Neural cell (in vitro differentiated cells): ENCODE results near the gene FGFR1OP2. TPM values are rescaled to one million over a fixed set of nuclear protein-coding genes. Genes with fewer than 3 reads are reported as not detected.

Experiments
- H2AFZ ChIP-seq: fragments of 200-600, 300-800 bp; sonication (generic), shearing (Covaris generic); 2 replicates; pipeline ENCODE4 v1.6.0; 2014; ENCODE audit warnings: low read depth, mild to moderate bottlenecking, antibody characterized with exemption, low read length, moderate library complexity
- H3F3A ChIP-seq: fragments of 200-600 bp; shearing (Covaris generic); 2 replicates; pipeline ENCODE4 v1.6.1; 2016; ENCODE audit warnings: mild to moderate bottlenecking, moderate library complexity, mixed read lengths, antibody characterized with exemption, low read length; ENCODE audit not compliant: insufficient read depth, poor library complexity, severe bottlenecking
- H3K27ac ChIP-seq: fragments of 200-600, 300-800 bp; sonication (generic), shearing (Covaris generic); 2 replicates; pipeline ENCODE4 v1.5.1; 2014; ENCODE audit warnings: mild to moderate bottlenecking, low read length, moderate library complexity
- H3K27me3 ChIP-seq: fragments of 300-800, 200-600 bp; sonication (generic), shearing (Covaris generic); 2 replicates; pipeline ENCODE4 v1.6.0; 2014; ENCODE audit warnings: mild to moderate bottlenecking, low read depth, low read length, moderate library complexity; ENCODE audit not compliant: insufficient read depth
- H3K36me3 ChIP-seq: fragments of 300-800, 200-600 bp; sonication (generic), shearing (Covaris generic); 2 replicates; pipeline ENCODE4 v1.5.1; 2014; ENCODE audit warnings: mild to moderate bottlenecking, antibody characterized with exemption, low read length, moderate library complexity; ENCODE audit not compliant: insufficient read depth
- H3K4me2 ChIP-seq: fragments of 300-800, 200-600 bp; sonication (generic), shearing (Covaris generic); 2 replicates; pipeline ENCODE4 v1.6.0; 2014; ENCODE audit warnings: mild to moderate bottlenecking, low read length
- H3K4me3 ChIP-seq: fragments of 300-800, 200-600 bp; sonication (generic), shearing (Covaris generic); 2 replicates; pipeline ENCODE4 v1.5.1; 2014; ENCODE audit warnings: mild to moderate bottlenecking, low read length, moderate library complexity
- H3K79me2 ChIP-seq: fragments of 200-600 bp; shearing (Covaris generic); replicated peaks from 2 replicates; pipeline ENCODE4 v1.6.0; 2014; ENCODE audit warnings: mild to moderate bottlenecking, low read length, moderate library complexity; ENCODE audit not compliant: insufficient read depth
- H3K9ac ChIP-seq: fragments of 300-800, 200-600 bp; sonication (generic), shearing (Covaris generic); 2 replicates; pipeline ENCODE4 v1.6.1; 2016; ENCODE audit warnings: mild to moderate bottlenecking, low read length, mixed read lengths
- H3K9me2 ChIP-seq: fragments of 200-600 bp; shearing (Covaris generic); 2 replicates; pipeline ENCODE4 v1.6.1; 2016; ENCODE audit warnings: mild to moderate bottlenecking, low read length, mixed read lengths; ENCODE audit not compliant: insufficient read depth
- H3K9me3 ChIP-seq: fragments of 200-600, 300-800 bp; sonication (generic), shearing (Covaris generic); 2 replicates; pipeline ENCODE4 v1.6.1; 2016; ENCODE audit warnings: mild to moderate bottlenecking, mixed run types, low read length, moderate library complexity, mixed read lengths
- H4K20me1 ChIP-seq: fragments of 200-600 bp; shearing (Covaris generic); 2 replicates; pipeline ENCODE4 v1.6.1; 2016; ENCODE audit warnings: mild to moderate bottlenecking, mixed run types; ENCODE audit not compliant: insufficient read depth
- CTCF ChIP-seq: fragments of 450-650 bp; IDR thresholded peaks from 2 replicates; pipeline ENCODE4 v1.5.1; 2014; ENCODE audit warnings: antibody characterized with exemption, mild to moderate bottlenecking, moderate library complexity; ENCODE audit not compliant: poor library complexity, severe bottlenecking
- EP300 ChIP-seq: fragments of 450-650 bp; conservative IDR thresholded peaks from 2 replicates; pipeline ENCODE4 v1.6.1; 2014; ENCODE audit warnings: antibody characterized with exemption, mild to moderate bottlenecking, moderate library complexity; ENCODE audit not compliant: poor library complexity, severe bottlenecking
- EZH2 ChIP-seq: fragments of 200-600, 300-800 bp; shearing (Covaris generic), sonication (generic); IDR thresholded peaks from 2 replicates; pipeline ENCODE4 v1.6.1; 2014; ENCODE audit warnings: antibody characterized with exemption, low read length, borderline replicate concordance, mild to moderate bottlenecking; ENCODE audit not compliant: insufficient read depth, poor library complexity, severe bottlenecking
- MXI1 ChIP-seq: fragments of 450-650 bp; conservative IDR thresholded peaks from 2 replicates; pipeline ENCODE4 v1.6.1; 2014; ENCODE audit warnings: antibody characterized with exemption, mild to moderate bottlenecking; ENCODE audit not compliant: poor library complexity, severe bottlenecking
- POLR2AphosphoS5 ChIP-seq: IDR thresholded peaks from 2 replicates; pipeline ENCODE4 v1.6.1; 2012
- RAD21 ChIP-seq: fragments of 450-650 bp; conservative IDR thresholded peaks from 2 replicates; pipeline ENCODE4 v1.6.1; 2014; ENCODE audit warnings: antibody characterized with exemption, mild to moderate bottlenecking, moderate library complexity
- REST ChIP-seq: IDR thresholded peaks from 2 replicates; pipeline ENCODE4 v1.6.1; 2012; ENCODE audit warnings: borderline replicate concordance
- SMC3 ChIP-seq: fragments of 450-650 bp; conservative IDR thresholded peaks from 2 replicates; pipeline ENCODE4 v1.6.1; 2014; ENCODE audit warnings: antibody characterized with exemption, mild to moderate bottlenecking, moderate library complexity; ENCODE audit not compliant: poor library complexity
- TAF1 ChIP-seq: IDR thresholded peaks from 2 replicates; pipeline ENCODE4 v1.6.1; 2012; ENCODE audit warnings: low read depth
- polyA plus RNA-seq: library from polyadenylated mRNA; depleted of rRNA; stranded (reverse); fragments of >200 nt; gene quantifications from 2 replicates; pipeline ENCODE4 v1.2.3, GENCODE V29; 2014

The FGFR1OP2 gene
- polyA plus RNA-seq, 1 donor from 2014 or later: 79.4 TPM

- no peak overlapping the region for H3K4me2 ChIP-seq
- TF ChIP-seq REST: no peak
- no peak for TF ChIP-seq SMC3
- H3K9me3 ChIP-seq: no peaks in the 10 kb centered on the region
- no peak overlapping the region for H3K9ac ChIP-seq
- H3F3A ChIP-seq: no peaks in the 10 kb centered on the region
- no peak overlapping the region for H2AFZ ChIP-seq
- H3K36me3 ChIP-seq: peaks cover 8% of the 10 kb centered on the region
- no peaks in the 10 kb centered on the region for H4K20me1 ChIP-seq
- H3K79me2 ChIP-seq: no peaks in the 10 kb centered on the region
- H3K27me3 ChIP-seq: no peaks in the 10 kb centered on the region
- no peak overlapping the region for H3K27ac ChIP-seq
- no peaks in the 10 kb centered on the region for H3K9me2 ChIP-seq
- no peak overlapping the region for H3K4me3 ChIP-seq
Observed at GRCh38 chr12:26987634-26988424, 49.6 kb downstream of the FGFR1OP2 start.

GRCh38 chr12:26988703-26989102, 50.4 kb downstream of the FGFR1OP2 start:
- Histone ChIP-seq H2AFZ (no peak overlapping the region), H3K79me2 (no peaks in the 10 kb centered on the region), H3K4me2 (no peak overlapping the region), H3K36me3 (peaks cover 8% of the 10 kb centered on the region), H3K9me3 (no peaks in the 10 kb centered on the region), H4K20me1 (no peaks in the 10 kb centered on the region), H3K9ac (no peak overlapping the region), H3K27ac (no peak overlapping the region), H3K4me3 (no peak overlapping the region), H3K9me2 (no peaks in the 10 kb centered on the region), H3F3A (no peaks in the 10 kb centered on the region), H3K27me3 (no peaks in the 10 kb centered on the region)
- TF ChIP-seq MXI1: no peak
- TF ChIP-seq SMC3: no peak
- no peak for TF ChIP-seq TAF1
- TF ChIP-seq EP300: no peak
- no peak for TF ChIP-seq POLR2AphosphoS5
- no peak for TF ChIP-seq RAD21
- no peak for TF ChIP-seq EZH2
- no peak for TF ChIP-seq REST
- no peak for TF ChIP-seq CTCF
